ENCODE results near the gene AGO1.

DNA sequence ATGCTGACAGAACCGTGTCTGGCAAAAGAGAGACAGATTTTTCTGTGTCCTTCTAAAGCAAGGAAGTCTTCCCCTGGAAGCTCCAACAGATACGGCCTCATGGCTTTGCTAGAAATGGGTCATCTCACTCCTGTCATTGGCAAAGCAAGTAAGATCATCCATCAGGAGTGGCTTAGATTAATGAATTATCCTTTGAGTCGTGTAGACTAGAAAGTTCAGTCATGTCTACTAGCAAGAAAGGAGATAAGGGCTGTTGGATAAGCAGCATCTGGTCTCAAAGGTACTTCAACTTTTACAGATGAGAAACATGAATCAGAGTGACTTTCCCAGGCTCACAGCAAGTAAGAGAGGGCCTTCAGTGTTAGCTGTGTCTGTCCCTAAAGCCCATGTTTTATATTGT is 44.5 kb downstream of the AGO1 start:
- TF ChIP-seq POLR2AphosphoS5 (IDR thresholded peaks at IDR 0.05) = no peak
- TF ChIP-seq, protein P1, sequence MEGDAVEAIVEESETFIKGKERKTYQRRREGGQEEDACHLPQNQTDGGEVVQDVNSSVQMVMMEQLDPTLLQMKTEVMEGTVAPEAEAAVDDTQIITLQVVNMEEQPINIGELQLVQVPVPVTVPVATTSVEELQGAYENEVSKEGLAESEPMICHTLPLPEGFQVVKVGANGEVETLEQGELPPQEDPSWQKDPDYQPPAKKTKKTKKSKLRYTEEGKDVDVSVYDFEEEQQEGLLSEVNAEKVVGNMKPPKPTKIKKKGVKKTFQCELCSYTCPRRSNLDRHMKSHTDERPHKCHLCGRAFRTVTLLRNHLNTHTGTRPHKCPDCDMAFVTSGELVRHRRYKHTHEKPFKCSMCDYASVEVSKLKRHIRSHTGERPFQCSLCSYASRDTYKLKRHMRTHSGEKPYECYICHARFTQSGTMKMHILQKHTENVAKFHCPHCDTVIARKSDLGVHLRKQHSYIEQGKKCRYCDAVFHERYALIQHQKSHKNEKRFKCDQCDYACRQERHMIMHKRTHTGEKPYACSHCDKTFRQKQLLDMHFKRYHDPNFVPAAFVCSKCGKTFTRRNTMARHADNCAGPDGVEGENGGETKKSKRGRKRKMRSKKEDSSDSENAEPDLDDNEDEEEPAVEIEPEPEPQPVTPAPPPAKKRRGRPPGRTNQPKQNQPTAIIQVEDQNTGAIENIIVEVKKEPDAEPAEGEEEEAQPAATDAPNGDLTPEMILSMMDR (IDR thresholded peaks at IDR 0.05) = no peak
